HG03558 (cell line): ENCODE data around the gene RCSD1.
"Not testable (repeated sequence)": the region's sequence is repeated elsewhere in the genome, so short reads cannot be mapped to it uniquely, and the experiment has no call there.

Source experiments
- ATAC-seq: cut with Tn5 transposase; IDR thresholded peaks from one replicate; pipeline ENCODE4 v1.9.1; 2021; ENCODE audit warnings: moderate number of reproducible peaks; ENCODE audit not compliant: unreplicated experiment; ENCODE audit errors: extremely low read depth

The RCSD1 gene, protein sequence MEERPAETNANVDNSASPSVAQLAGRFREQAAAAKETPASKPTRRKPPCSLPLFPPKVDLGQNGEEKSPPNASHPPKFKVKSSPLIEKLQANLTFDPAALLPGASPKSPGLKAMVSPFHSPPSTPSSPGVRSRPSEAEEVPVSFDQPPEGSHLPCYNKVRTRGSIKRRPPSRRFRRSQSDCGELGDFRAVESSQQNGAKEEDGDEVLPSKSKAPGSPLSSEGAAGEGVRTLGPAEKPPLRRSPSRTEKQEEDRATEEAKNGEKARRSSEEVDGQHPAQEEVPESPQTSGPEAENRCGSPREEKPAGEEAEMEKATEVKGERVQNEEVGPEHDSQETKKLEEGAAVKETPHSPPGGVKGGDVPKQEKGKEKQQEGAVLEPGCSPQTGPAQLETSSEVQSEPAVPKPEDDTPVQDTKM

DNA sequence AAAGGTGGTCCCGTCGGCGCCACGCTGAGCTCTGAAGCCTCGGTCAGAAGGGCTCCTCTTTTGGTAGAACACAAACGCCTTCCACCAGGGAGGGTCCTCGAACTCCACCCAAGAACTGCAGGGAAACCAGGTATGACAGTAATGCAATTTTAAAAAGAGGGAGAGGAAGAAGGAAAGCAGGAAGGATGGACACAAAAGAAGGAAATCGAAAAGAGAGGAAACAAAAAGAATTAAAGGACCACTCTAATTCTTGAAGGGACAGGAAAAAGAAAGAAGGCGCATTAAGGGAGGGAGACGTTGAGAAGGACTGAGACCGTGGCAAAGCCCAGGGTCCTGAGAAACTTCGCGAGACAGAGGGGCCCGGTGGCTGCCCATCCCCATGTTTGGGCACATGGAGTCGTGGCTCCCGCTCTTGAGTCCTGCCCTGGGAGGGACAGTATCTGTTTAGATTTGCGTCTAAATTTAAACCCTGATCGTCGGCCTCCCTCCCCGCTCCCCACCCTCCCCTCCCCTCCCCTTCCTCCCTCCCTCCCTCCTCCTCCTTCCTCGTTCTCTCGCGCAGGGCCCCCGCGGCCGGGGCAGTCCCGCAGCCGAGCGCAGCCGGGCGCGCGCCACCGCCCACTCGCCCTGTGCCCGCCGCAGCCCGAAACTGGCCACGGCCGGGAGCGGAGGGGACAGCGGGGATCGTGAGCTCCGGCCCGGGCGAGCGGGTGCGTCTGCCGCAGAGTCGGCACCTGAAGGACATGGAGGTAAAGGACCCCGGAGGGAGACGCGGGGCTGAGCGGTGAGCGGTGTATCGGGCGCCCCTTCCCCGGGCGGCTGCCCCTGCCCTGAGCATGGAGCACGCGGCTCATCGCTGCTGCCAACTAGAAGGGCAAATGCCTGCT lies at the start of gene RCSD1:
RCSD1 (plus strand) TSS at position 552 of the 887 bp plus-strand sequence; CDS start at position 744, 192 bp downstream.
- ATAC-seq, result no peak

DNA sequence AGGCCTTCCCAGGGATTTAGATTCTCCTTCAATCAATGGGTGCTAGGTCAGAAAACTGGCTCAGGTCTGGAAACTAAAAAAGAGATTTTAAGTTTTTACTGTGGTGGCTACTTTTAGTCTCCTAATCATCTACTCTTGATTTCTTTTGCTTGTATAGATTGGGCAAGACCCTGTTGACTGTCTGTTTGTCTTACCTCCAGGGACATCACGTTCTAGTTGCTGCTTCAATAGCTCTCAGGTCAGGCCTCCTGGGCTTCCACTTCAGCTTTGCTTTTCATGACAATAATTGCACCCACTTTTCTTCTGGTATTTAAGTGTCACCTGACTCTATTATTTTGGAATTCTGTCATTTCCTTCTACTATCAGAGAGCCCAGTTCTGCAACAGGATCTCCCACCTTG lies 48.0 kb upstream of the RCSD1 start:
- no peak for ATAC-seq

GRCh38 chr1:167582722-167583121 lies 47.3 kb upstream of the RCSD1 start:
- no peak for ATAC-seq

GRCh38 chr1:167584581-167584980 lies 45.5 kb upstream of the RCSD1 start:
- ATAC-seq, result no peak

GRCh38 chr1:167587342-167587741 lies 42.7 kb upstream of the RCSD1 start:
- no peak for ATAC-seq

DNA sequence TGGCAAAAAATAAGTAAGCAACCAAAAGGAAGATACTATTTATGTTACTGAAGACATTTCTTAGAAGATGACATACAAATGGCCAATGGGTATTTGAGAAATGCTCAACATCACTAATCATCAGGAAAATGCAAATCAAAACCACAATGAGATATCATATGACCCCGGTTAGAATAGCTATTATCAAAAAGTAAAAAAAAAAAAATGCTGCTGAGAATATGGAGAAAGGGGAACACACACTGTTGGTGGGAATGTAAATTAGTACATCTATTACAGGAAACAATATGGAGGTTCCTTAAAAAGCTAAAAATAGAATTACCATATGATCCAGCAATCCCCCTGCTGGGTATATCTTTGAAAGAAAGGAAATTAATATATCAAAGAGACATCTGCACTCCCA lies 42.2 kb upstream of the RCSD1 start:
- ATAC-seq, result no peak

GRCh38 chr1:167588361-167588760 lies 41.7 kb upstream of the RCSD1 start:
- ATAC-seq, result no peak

DNA sequence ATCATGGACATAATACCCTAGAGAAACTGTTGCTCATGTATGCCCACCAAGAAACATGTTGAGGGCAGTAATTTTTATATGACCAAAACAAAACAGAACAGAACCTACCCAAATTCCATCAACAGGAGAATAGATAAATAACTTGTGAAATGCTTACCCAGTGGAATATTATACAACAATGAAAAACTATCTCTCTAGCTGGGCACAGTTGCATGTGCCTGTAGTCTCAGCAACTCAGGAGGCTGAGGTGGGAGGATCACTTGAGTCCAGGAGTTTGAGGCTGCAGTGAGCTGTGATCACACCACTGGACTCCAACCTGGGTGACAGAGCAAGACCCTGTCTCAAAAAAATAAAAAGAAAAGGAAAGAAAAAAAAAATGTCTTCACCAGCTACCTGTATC lies 37.6 kb upstream of the RCSD1 start:
- ATAC-seq, result no peak

- no peak for ATAC-seq
Measured at GRCh38 chr1:167593860-167594259, 36.2 kb upstream of the RCSD1 start.

- ATAC-seq, result no peak
Measured at GRCh38 chr1:167594822-167595221, 35.2 kb upstream of the RCSD1 start.

DNA sequence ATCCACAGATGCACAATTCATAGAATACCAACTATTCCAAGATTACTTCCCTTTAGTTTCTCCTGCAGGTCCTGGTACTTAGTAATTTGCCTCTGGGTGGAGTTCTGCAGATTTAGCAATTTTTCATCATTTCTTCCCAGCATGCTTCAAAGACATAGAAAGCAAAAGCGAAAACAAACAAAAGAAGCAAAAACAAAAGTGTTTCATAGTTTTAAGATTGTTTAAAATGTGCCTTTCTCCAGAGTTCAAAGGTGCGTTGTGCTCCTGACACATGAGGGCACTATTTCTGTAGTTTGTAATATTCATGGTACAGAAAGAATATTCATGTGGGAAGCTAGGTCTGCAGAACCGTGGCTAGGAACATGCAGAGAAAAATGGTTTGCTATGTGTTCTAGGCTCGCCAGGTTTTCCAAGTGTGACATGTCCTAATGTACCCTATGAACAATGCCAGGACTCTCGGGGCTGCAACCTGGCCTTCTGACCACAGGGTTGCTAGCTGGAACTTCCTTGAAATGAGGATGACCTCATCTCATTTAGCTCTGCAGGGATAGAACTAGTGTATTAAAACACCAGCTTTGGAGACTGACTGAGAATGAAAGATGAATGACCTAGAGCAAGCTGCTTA lies 30.0 kb upstream of the RCSD1 start:
- peak; percentile 68 for ATAC-seq

GRCh38 chr1:167601442-167602383 lies 28.3 kb upstream of the RCSD1 start:
- no peak for ATAC-seq

DNA sequence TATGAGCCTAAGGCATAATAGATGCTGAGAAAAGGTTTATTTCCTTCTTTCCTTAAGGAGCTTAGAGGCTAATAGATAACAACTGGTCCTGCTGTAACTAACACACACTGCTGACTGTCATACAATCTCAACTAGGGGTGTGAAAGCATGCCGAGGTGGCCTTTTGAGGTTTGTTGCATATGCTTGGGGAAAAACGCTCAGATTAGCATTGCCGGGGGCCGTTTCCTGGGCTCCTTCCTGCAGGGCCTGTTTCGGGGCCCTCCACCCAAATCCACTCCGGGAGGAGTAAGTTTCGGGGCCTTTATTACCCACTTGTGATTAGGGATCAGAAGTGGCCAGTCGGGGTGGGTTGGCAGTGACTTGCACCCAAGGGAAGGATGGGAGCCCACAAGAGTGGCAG lies 27.2 kb upstream of the RCSD1 start:
- ATAC-seq, result no peak

DNA sequence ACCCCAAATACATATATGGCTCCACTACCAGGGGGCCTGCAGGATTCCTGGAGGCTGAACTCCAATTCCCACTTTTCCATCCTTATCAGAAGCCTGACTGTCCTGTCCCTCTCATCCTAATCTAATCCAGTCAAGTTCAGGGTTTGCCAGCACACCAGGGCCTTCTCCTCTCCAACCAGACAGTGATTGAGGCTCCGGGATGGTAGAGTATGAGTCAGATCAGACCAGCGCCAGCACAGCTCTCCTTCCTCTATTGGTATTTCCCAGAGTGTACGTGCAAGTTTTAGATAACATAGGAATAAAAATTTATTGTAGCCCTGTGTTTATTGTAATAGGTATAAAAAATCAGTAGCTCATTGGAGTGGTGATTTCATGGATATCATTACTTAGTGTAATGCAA lies 24.5 kb upstream of the RCSD1 start:
- no peak for ATAC-seq

DNA sequence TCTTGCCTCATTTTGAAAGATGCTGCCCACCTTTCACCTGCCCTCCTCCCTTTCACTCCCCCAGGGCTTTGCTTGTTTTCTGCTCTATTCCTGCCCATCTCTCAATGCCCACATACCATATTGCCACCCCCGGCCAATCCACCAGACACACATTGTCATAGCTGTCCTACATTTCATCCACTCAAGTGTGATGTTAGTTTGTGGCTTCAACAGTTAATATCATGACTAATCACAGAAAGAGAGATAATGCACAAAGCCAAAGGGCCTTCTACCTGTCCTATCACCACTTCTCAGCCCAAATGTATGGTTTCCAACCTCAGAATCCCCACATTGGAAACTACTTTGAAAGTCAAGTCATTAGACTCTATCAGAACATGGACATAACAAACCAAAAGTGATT lies 18.0 kb upstream of the RCSD1 start:
- no peak for ATAC-seq

- ATAC-seq, result no peak
Measured at GRCh38 chr1:167612587-167613385, 17.2 kb upstream of the RCSD1 start.

DNA sequence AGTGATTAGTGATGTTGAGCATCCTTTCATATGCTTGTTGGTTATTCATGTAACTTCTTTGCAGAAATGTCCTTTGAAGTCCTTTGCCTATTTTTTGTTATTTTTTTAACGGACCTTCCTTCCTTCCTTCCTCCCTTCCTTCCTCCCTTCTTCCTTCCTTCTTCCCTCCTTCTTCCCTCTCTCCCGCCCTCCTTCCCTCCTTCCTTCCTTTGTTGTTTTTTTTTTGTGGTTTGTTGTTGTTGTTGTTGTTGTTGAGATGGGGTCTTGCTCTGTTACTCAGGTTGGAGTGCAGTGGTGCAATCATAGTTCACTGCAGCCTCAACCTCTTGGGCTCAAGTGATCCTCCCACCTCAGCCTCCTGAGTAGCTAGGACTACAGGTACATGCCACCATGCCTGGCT lies 16.0 kb upstream of the RCSD1 start:
- not testable (repeated sequence) for ATAC-seq

GRCh38 chr1:167614851-167615250 lies 15.2 kb upstream of the RCSD1 start:
- no peak for ATAC-seq

- ATAC-seq, result no peak
Measured at GRCh38 chr1:167616521-167616920, 13.5 kb upstream of the RCSD1 start.
